DND-41 (cell line): Measurements from ENCODE around the gene DAGLA.
A peak's percentile ranks its signal among the peaks of the same experiment; 100 is the strongest.

Experiments
- ATAC-seq: fragments of 200-7000 bp; cut with Tn5 transposase; 3 replicates; pipeline ENCODE4 v1.9.1; 2021; ENCODE audit warnings: low read depth; ENCODE audit not compliant: insufficient read depth
- DNase-seq: peaks from one replicate; pipeline ENCODE4 v3.0.0-alpha.2; 2020
- H2AFZ ChIP-seq: 2 replicates; pipeline ENCODE4 v1.6.0; 2012; ENCODE audit warnings: low read depth, low read length
- H3K27ac ChIP-seq: 2 replicates; pipeline ENCODE4 v1.5.1; 2012; ENCODE audit warnings: low read length, inconsistent platforms
- H3K27me3 ChIP-seq: fragments of 200-600 bp; sonication (generic); 2 replicates; pipeline ENCODE4 v1.6.0; 2012; ENCODE audit warnings: low read length, mild to moderate bottlenecking, inconsistent platforms; ENCODE audit not compliant: insufficient read depth, poor library complexity
- H3K36me3 ChIP-seq: 2 replicates; pipeline ENCODE4 v1.5.1; 2012; ENCODE audit warnings: low read length, inconsistent platforms; ENCODE audit not compliant: insufficient read depth
- H3K4me1 ChIP-seq: 2 replicates; pipeline ENCODE4 v1.5.1; 2012; ENCODE audit warnings: mild to moderate bottlenecking, low read length; ENCODE audit not compliant: insufficient read depth
- H3K4me2 ChIP-seq: 2 replicates; pipeline ENCODE4 v1.6.0; 2012; ENCODE audit warnings: mild to moderate bottlenecking, moderate library complexity, low read length, inconsistent platforms; ENCODE audit not compliant: insufficient read depth
- H3K4me3 ChIP-seq, 2 experiments: fragments of 200-600 bp in 1 of 2; shearing (Covaris generic) in 1 of 2; 2 replicates each; pipeline ENCODE4 v1.5.1; 2012 to 2016; ENCODE audit warnings: inconsistent platforms in 2 of 2, low read length in 2 of 2, mild to moderate bottlenecking in 2 of 2, low read depth in 1 of 2, moderate library complexity in 1 of 2
- H3K79me2 ChIP-seq: 2 replicates; pipeline ENCODE4 v1.6.0; 2012; ENCODE audit warnings: low read length, inconsistent platforms; ENCODE audit not compliant: insufficient read depth
- H3K9ac ChIP-seq: 2 replicates; pipeline ENCODE4 v1.6.0; 2012; ENCODE audit warnings: low read depth, mild to moderate bottlenecking, inconsistent platforms, low read length, moderate library complexity
- H3K9me3 ChIP-seq: 2 replicates; pipeline ENCODE4 v1.5.1; 2012; ENCODE audit warnings: low read length, moderate library complexity, mild to moderate bottlenecking, inconsistent platforms; ENCODE audit not compliant: insufficient read depth, severe bottlenecking
- H4K20me1 ChIP-seq: 2 replicates; pipeline ENCODE4 v1.6.0; 2012; ENCODE audit warnings: low read length; ENCODE audit not compliant: insufficient read depth
- CTCF ChIP-seq: IDR thresholded peaks from 2 replicates; pipeline ENCODE4 v1.5.1; 2012; ENCODE audit warnings: borderline replicate concordance, low read length, moderate library complexity, mild to moderate bottlenecking; ENCODE audit not compliant: poor library complexity, severe bottlenecking; ENCODE audit errors: extremely low read depth
- EZH2 ChIP-seq: IDR thresholded peaks from 3 replicates; pipeline ENCODE4 v1.6.1; 2012; ENCODE audit warnings: borderline replicate concordance, low read depth, mild to moderate bottlenecking, moderate library complexity, low read length, inconsistent platforms; ENCODE audit not compliant: severe bottlenecking

DAGLA gene

DNA sequence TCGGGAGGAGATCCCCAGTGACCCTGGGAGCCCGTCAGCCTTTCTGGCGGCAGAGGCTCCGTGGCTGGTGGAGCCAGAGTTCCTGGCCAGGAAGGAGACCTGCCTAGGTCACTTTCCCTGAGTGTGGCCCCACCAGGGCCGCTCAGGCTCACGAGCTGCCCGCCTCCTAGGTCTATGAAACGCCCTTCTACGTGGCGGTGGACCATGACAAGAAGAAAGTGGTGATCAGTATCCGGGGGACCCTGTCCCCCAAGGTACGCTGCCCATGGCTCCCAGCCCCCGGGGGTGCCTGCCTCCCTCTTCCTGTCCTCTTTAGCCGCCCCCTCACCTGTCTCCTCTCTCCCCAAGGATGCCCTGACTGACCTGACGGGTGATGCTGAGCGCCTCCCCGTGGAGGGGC, 55.2 kb downstream of the DAGLA start:
- Histone ChIP-seq H3K9me3 (no peaks in the 10 kb centered on the region), H3K4me3 (no peak overlapping the region), H3K4me1 (no peaks in the 10 kb centered on the region), H3K27ac (no peak overlapping the region), H3K79me2 (no peaks in the 10 kb centered on the region), H3K36me3 (no peaks in the 10 kb centered on the region), H2AFZ (no peak overlapping the region), H3K4me2 (no peak overlapping the region), H4K20me1 (peaks cover 8% of the 10 kb centered on the region), H3K9ac (no peak overlapping the region), H3K27me3 (no peaks in the 10 kb centered on the region)
- TF ChIP-seq CTCF (no peak), EZH2 (no peak)
- ATAC-seq (no peak), DNase-seq (no peak)

DNA sequence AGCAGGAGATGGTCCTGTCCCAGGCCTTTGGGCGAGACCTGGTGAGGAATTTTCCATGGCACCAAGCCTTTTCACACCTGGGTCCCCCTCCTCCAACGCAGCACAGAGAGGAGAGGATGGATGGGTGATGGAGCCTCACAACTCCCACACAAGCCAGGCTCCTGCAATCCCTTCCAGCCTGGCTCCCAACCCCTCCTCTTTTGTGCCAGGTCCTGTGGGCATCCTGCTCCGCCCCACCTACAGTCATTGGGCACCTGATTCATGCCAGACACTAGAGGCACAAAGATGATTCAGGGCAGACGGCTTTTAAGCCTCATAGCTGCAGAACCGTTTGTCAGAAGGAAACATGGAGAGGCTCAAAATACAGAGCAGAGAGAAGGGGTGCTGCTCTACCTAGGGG, 56.1 kb downstream of the DAGLA start:
- H3K79me2 ChIP-seq = no peaks in the 10 kb centered on the region
- H3K36me3 ChIP-seq = no peaks in the 10 kb centered on the region
- ATAC-seq = no peak
- no peaks in the 10 kb centered on the region for H3K27me3 ChIP-seq
- H3K4me3 ChIP-seq = no peak overlapping the region
- H3K4me2 ChIP-seq = no peak overlapping the region
- H3K9me3 ChIP-seq = no peaks in the 10 kb centered on the region
- H2AFZ ChIP-seq = no peak overlapping the region
- DNase-seq = no peak
- H4K20me1 ChIP-seq = peaks cover 8% of the 10 kb centered on the region
- TF ChIP-seq EZH2 (no peak), CTCF (no peak)
- no peak overlapping the region for H3K27ac ChIP-seq
- H3K9ac ChIP-seq = no peak overlapping the region
- H3K4me1 ChIP-seq = no peaks in the 10 kb centered on the region

DNA sequence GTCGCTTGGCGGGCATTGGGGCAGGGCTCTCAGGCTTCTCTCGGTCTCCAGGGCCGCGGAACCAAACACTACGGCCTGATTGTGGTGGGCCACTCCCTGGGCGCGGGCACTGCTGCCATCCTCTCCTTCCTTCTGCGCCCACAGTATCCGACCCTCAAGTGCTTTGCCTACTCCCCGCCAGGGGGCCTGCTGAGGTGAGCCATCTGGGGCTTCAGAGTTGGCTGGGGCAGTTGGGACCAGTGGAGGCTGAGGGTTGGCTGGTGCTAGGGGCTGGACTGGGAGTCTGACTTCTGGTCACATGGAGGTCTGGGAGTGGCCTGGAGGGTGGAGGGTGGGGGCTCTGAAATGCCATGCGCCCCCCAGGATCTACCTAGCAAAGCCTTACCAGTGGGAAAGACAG, 56.9 kb downstream of the DAGLA start:
- no peak overlapping the region for H3K4me2 ChIP-seq
- no peak overlapping the region for H3K4me3 ChIP-seq
- H4K20me1 ChIP-seq = peaks cover 8% of the 10 kb centered on the region
- H3K79me2 ChIP-seq = no peaks in the 10 kb centered on the region
- H2AFZ ChIP-seq = no peak overlapping the region
- no peak overlapping the region for H3K9ac ChIP-seq
- TF ChIP-seq EZH2 (no peak), CTCF (peak; percentile 39)
- DNase-seq (no peak), ATAC-seq (no peak)
- H3K27me3 ChIP-seq = no peaks in the 10 kb centered on the region
- no peaks in the 10 kb centered on the region for H3K4me1 ChIP-seq
- no peak overlapping the region for H3K27ac ChIP-seq
- no peaks in the 10 kb centered on the region for H3K36me3 ChIP-seq
- no peaks in the 10 kb centered on the region for H3K9me3 ChIP-seq

DNA sequence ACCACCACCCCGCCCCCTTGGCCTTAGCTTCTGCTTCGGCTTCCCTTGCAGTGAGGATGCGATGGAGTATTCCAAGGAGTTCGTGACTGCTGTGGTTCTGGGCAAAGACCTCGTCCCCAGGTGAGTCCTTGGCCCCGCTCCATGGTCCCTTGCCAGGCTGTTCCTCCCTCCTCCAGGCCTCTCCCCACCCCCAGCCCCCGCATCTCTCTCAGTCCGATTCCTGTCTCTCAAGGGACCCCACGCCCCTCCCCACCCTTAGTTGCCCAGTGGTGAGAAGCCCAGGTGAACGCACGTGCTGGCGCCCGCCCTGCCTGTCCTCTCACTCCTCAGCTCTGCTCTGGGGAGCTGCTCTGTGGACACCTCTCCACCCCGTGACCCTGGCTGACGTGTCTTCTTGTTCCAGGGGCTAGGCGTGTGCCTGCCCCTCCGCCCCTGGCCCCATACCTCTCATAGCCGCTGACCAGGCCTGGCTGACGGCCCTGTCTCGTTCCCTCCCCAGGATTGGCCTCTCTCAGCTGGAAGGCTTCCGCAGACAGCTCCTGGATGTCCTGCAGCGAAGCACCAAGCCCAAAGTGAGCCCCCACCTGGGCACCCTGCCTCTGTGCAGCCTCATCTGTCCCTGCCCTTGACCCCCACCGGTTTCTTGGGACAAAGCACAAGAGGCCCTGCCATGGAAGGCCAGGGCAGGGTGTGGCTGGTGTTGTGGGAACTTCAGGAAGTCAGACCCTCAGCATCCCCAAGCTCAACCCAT, 57.6 kb downstream of the DAGLA start:
- Histone ChIP-seq H2AFZ (no peak overlapping the region), H4K20me1 (peaks cover 5% of the 10 kb centered on the region), H3K9me3 (no peaks in the 10 kb centered on the region), H3K4me3 (no peak overlapping the region), H3K79me2 (no peaks in the 10 kb centered on the region), H3K27me3 (no peaks in the 10 kb centered on the region), H3K9ac (no peak overlapping the region), H3K27ac (no peak overlapping the region), H3K36me3 (no peaks in the 10 kb centered on the region), H3K4me2 (no peak overlapping the region), H3K4me1 (no peaks in the 10 kb centered on the region)
- TF ChIP-seq EZH2 = no peak
- no peak for TF ChIP-seq CTCF
- ATAC-seq (no peak), DNase-seq (no peak)
